Ectodermal cell (in vitro differentiated cells): ENCODE results near the gene MYOCD.

Source experiments
- H3K27ac ChIP-seq: 2 replicates; pipeline ENCODE4 v1.7.0; 2013; ENCODE audit warnings: mild to moderate bottlenecking, low read depth, low read length; ENCODE audit not compliant: insufficient read depth, poor library complexity, severe bottlenecking
- H3K27me3 ChIP-seq: 2 replicates; pipeline ENCODE4 v1.7.0; 2013; ENCODE audit warnings: mild to moderate bottlenecking, low read length; ENCODE audit not compliant: insufficient read depth, control insufficient read depth, poor library complexity, severe bottlenecking
- H3K36me3 ChIP-seq: one replicate; pipeline ENCODE4 v1.7.0; 2013; ENCODE audit warnings: low read length; ENCODE audit not compliant: control insufficient read depth, insufficient read depth
- H3K4me1 ChIP-seq: one replicate; pipeline ENCODE4 v1.7.0; 2013; ENCODE audit warnings: low read length; ENCODE audit not compliant: control insufficient read depth, insufficient read depth
- H3K4me3 ChIP-seq: 2 replicates; pipeline ENCODE4 v1.7.0; 2013; ENCODE audit warnings: low read depth, low read length, control low read depth; ENCODE audit not compliant: insufficient read depth
- H3K9me3 ChIP-seq: 2 replicates; pipeline ENCODE4 v1.7.0; 2013; ENCODE audit warnings: mild to moderate bottlenecking, low read length, moderate library complexity; ENCODE audit not compliant: control insufficient read depth
- whole genome bisulfite sequencing, 2 experiments: methylation state at CpG; one replicate each; pipeline ENCODE4 v1.1.7; 2013; ENCODE audit warnings: missing lambda C conversion rate in 2 of 2; 5-methylcytosine and 5-hydroxymethylcytosine counted together

The MYOCD gene

GRCh38 chr17:12641084-12641483 is 24.6 kb upstream of the MYOCD start:
- no peaks in the 10 kb centered on the region for H3K9me3 ChIP-seq
- no peak overlapping the region for H3K27ac ChIP-seq
- H3K4me3 ChIP-seq: no peak overlapping the region
- 90 to 96% methylated on average over 1 to 2 of the region's 2 CpGs for WGBS, 2 experiments
- no peaks in the 10 kb centered on the region for H3K36me3 ChIP-seq
- no peaks in the 10 kb centered on the region for H3K27me3 ChIP-seq
- H3K4me1 ChIP-seq: no peaks in the 10 kb centered on the region

GRCh38 chr17:12642034-12642433 is 23.7 kb upstream of the MYOCD start:
- no peak overlapping the region for H3K4me3 ChIP-seq
- H3K36me3 ChIP-seq: no peaks in the 10 kb centered on the region
- no peaks in the 10 kb centered on the region for H3K9me3 ChIP-seq
- H3K27ac ChIP-seq: no peak overlapping the region
- 69 to 79% methylated on average over 4 of the region's 4 CpGs for WGBS, 2 experiments
- no peaks in the 10 kb centered on the region for H3K4me1 ChIP-seq
- no peaks in the 10 kb centered on the region for H3K27me3 ChIP-seq

- Histone ChIP-seq H3K36me3 (no peaks in the 10 kb centered on the region), H3K27ac (no peak overlapping the region), H3K9me3 (no peaks in the 10 kb centered on the region), H3K27me3 (no peaks in the 10 kb centered on the region), H3K4me3 (no peak overlapping the region), H3K4me1 (no peaks in the 10 kb centered on the region)
- 90 to 91% methylated on average over 1 of the region's 1 CpG for WGBS, 2 experiments
Measured at GRCh38 chr17:12643822-12644221, 21.9 kb upstream of the MYOCD start.

GRCh38 chr17:12644623-12645022 is 21.1 kb upstream of the MYOCD start:
- Histone ChIP-seq H3K9me3 (no peaks in the 10 kb centered on the region), H3K4me1 (no peaks in the 10 kb centered on the region), H3K27me3 (no peaks in the 10 kb centered on the region), H3K27ac (no peak overlapping the region), H3K36me3 (no peaks in the 10 kb centered on the region), H3K4me3 (no peak overlapping the region)

GRCh38 chr17:12646761-12647422 is 18.8 kb upstream of the MYOCD start:
- 90 to 91% methylated on average over 5 to 6 of the region's 6 CpGs for WGBS, 2 experiments
- Histone ChIP-seq H3K4me1 (no peaks in the 10 kb centered on the region), H3K36me3 (no peaks in the 10 kb centered on the region), H3K27ac (no peak overlapping the region), H3K9me3 (no peaks in the 10 kb centered on the region), H3K4me3 (no peak overlapping the region), H3K27me3 (no peaks in the 10 kb centered on the region)

GRCh38 chr17:12648498-12648897 is 17.2 kb upstream of the MYOCD start:
- Histone ChIP-seq H3K27me3 (no peaks in the 10 kb centered on the region), H3K36me3 (no peaks in the 10 kb centered on the region), H3K27ac (no peak overlapping the region), H3K4me1 (no peaks in the 10 kb centered on the region), H3K4me3 (no peak overlapping the region), H3K9me3 (no peaks in the 10 kb centered on the region)
- whole genome bisulfite sequencing, 2 experiments: 89 to 100% methylated on average over 2 to 3 of the region's 3 CpGs

- Histone ChIP-seq H3K36me3 (no peaks in the 10 kb centered on the region), H3K27me3 (no peaks in the 10 kb centered on the region), H3K27ac (no peak overlapping the region), H3K4me1 (no peaks in the 10 kb centered on the region), H3K9me3 (no peaks in the 10 kb centered on the region), H3K4me3 (no peak overlapping the region)
- 90 to 96% methylated on average over 4 of the region's 4 CpGs for WGBS, 2 experiments
Measured at GRCh38 chr17:12655936-12656335, 9.8 kb upstream of the MYOCD start.

- Histone ChIP-seq H3K9me3 (no peaks in the 10 kb centered on the region), H3K27me3 (no peaks in the 10 kb centered on the region), H3K4me3 (no peak overlapping the region), H3K4me1 (no peaks in the 10 kb centered on the region), H3K27ac (no peak overlapping the region), H3K36me3 (no peaks in the 10 kb centered on the region)
- 85 to 96% methylated on average over 2 of the region's 2 CpGs for WGBS, 2 experiments
Measured at GRCh38 chr17:12656354-12656753, 9.3 kb upstream of the MYOCD start.

- Histone ChIP-seq H3K36me3 (no peaks in the 10 kb centered on the region), H3K4me1 (no peaks in the 10 kb centered on the region), H3K9me3 (no peaks in the 10 kb centered on the region), H3K4me3 (no peak overlapping the region), H3K27ac (no peak overlapping the region), H3K27me3 (peaks cover 14% of the 10 kb centered on the region)
- WGBS, 2 experiments: no CpG with 5 or more reads among the region's 1 CpG
Measured at GRCh38 chr17:12659500-12659899, 6.2 kb upstream of the MYOCD start.

GRCh38 chr17:12664252-12664651 is 1.4 kb upstream of the MYOCD start:
- WGBS, 2 experiments: 83 to 86% methylated on average over 11 of the region's 11 CpGs
- Histone ChIP-seq H3K36me3 (no peaks in the 10 kb centered on the region), H3K27me3 (peaks cover 33% of the 10 kb centered on the region), H3K4me1 (no peaks in the 10 kb centered on the region), H3K4me3 (no peak overlapping the region), H3K27ac (no peak overlapping the region), H3K9me3 (no peaks in the 10 kb centered on the region)

GRCh38 chr17:12664894-12665262 is 812 bp upstream of the MYOCD start:
- Histone ChIP-seq H3K4me3 (peak overlapping the region; percentile 55), H3K9me3 (no peaks in the 10 kb centered on the region), H3K27me3 (peaks cover 33% of the 10 kb centered on the region), H3K4me1 (no peaks in the 10 kb centered on the region), H3K27ac (no peak overlapping the region), H3K36me3 (no peaks in the 10 kb centered on the region)
- 25 to 27% methylated on average over 11 of the region's 11 CpGs for WGBS, 2 experiments
